Naive B cell (primary cell): ENCODE data around the gene RPS21. TPM values are rescaled to one million over a fixed set of nuclear protein-coding genes. Genes with fewer than 3 reads are reported as not detected.

Experiments
- ATAC-seq, 2 donors: fragments of 150-1000 bp; cut with Tn5 transposase; 2 replicates each; pipeline ENCODE4 v1.10.0; 2021; ENCODE audit warnings: low read depth in 2 of 2, mild to moderate bottlenecking in 2 of 2, moderate library complexity in 2 of 2
- DNase-seq: peaks from one replicate; pipeline ENCODE4 v3.0.0; 2022
- H3K27ac Mint-ChIP-seq, 6 donors: one replicate each; pipeline ENCODE4 v1.8.0; 2020 to 2022; ENCODE audit warnings: mild to moderate bottlenecking in 6 of 6, mixed read lengths in 6 of 6, moderate library complexity in 5 of 6, inconsistent platforms in 2 of 6
- H3K27me3 Mint-ChIP-seq, 3 donors: one replicate each; pipeline ENCODE4 v1.8.0; 2021 to 2022; ENCODE audit warnings: mixed read lengths in 3 of 3, mild to moderate bottlenecking in 1 of 3
- H3K36me3 Mint-ChIP-seq, 2 donors: one replicate each; pipeline ENCODE4 v1.8.0; 2020 to 2022; ENCODE audit warnings: mixed read lengths in 2 of 2, inconsistent platforms in 1 of 2, mild to moderate bottlenecking in 1 of 2
- H3K4me1 Mint-ChIP-seq, 3 donors: one replicate each; pipeline ENCODE4 v1.8.0; 2020 to 2022; ENCODE audit warnings: mixed read lengths in 3 of 3, inconsistent platforms in 1 of 3, mild to moderate bottlenecking in 1 of 3, moderate library complexity in 1 of 3
- H3K4me3 Mint-ChIP-seq, 8 donors: one replicate each; pipeline ENCODE4 v1.8.0; 2020 to 2022; ENCODE audit warnings: mild to moderate bottlenecking in 8 of 8, mixed read lengths in 8 of 8, moderate library complexity in 8 of 8, inconsistent platforms in 2 of 8
- H3K9me3 Mint-ChIP-seq, 7 donors: one replicate each; pipeline ENCODE4 v1.8.0; 2020 to 2022; ENCODE audit warnings: mixed read lengths in 7 of 7, mild to moderate bottlenecking in 5 of 7, inconsistent platforms in 2 of 7, moderate library complexity in 1 of 7
- polyA plus RNA-seq, 6 donors: library from polyadenylated mRNA; unstranded; fragments of 300-500 nt; fragmentation: Illumina TruSeq; gene quantifications; one replicate each; pipeline ENCODE4 v1.2.3, GENCODE V29; 2021; ENCODE audit warnings: low read depth in 6 of 6

Gene RPS21
- polyA plus RNA-seq, 6 donors from 2014 or later, result 1,712 to 3,127 (median 2,557) TPM

DNA sequence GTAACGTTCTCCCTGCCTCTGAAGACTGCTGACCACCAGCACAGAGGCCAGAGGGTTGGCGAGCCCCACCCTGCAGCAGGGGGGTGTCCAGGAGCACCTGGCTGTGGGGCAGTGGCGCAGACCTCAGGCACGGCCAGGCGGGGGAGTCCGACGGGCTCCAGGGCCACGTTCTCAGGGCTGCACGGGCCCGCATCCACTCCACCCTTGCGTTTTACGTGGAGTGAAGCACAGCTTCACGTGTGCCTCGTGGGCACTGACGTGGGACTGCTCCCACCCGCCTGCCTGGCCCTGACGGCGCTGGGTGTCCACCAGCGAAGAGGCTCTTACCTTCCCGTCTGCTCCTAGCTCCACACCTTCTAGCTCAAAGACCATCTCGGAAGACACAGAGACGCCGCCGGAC lies 6.9 kb downstream of the RPS21 start:
- Mint-ChIP-seq H3K4me1 (peaks cover 7 to 18% (median 15%) of the 10 kb centered on the region in 3 donors), H3K27me3 (no peaks in the 10 kb centered on the region), H3K4me3 (no peak overlapping the region), H3K9me3 (peaks cover 0 to 7% (median 0%) of the 10 kb centered on the region in 7 donors), H3K36me3 (peaks cover 0 to 8% of the 10 kb centered on the region in 2 donors), H3K27ac (no peak overlapping the region)
- no peak for ATAC-seq
- DNase-seq, result no peak

GRCh38 chr20:62394248-62395245 lies 7.6 kb downstream of the RPS21 start:
- Mint-ChIP-seq H3K9me3 (peaks cover 0 to 7% (median 0%) of the 10 kb centered on the region in 7 donors), H3K4me1 (peaks cover 7 to 17% (median 8%) of the 10 kb centered on the region in 3 donors), H3K36me3 (peaks cover 0 to 8% of the 10 kb centered on the region in 2 donors), H3K27me3 (no peaks in the 10 kb centered on the region), H3K4me3 (peak overlapping the region in 1 of 8 donors; percentile 69), H3K27ac (peak overlapping the region in 3 of 6 donors; percentile 47 to 94 (median 88))
- ATAC-seq (no peak), DNase-seq (no peak)

DNA sequence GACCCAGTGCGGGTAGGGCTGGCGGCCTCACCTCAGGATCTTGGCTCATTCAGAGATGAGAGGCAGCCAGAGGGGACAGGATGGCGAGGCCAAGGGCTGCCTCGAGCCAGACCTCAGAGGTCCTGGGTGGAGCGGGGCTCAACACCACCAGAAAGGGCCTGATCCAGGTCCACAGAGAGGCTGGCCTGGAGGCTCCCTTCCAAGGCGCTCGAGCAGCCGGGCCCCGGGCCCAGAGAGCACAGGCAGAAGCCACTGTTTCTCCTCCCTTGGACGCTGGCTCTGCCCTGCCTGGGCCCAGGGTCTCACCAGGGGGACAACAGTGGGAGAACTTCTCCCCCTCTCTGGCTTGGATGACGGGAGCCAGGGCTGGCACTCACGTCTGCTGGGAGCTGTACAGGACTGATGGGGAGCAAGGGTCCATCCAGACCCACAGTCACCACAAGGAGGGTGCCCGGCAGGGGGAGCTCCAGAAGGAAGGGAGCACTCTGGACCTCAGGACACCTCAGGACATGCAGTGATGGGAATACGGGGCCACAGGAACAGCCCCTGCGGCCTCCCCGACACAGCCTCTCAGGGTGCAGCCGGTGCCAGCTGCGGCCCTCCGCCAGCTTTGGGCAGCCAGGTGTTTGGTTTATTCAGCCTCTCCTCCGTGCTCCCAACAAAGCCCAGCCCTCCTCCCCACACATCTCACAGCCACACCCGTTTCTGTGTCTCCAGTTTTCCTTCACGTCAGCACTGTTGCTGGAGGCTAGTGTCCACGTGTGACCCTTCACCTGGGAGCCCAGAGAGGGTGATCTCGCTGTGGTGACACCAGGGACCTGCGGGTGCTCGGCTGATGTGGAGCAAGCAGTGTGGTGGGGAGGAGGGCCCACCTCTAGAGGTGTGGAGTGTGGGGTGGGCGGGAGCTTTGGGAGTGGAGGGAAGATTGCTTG lies 8.7 kb downstream of the RPS21 start:
- Mint-ChIP-seq H3K27me3 (no peaks in the 10 kb centered on the region), H3K36me3 (peaks cover 0 to 8% of the 10 kb centered on the region in 2 donors), H3K27ac (peak overlapping the region in 1 of 6 donors; percentile 53), H3K4me1 (peaks cover 2 to 9% (median 7%) of the 10 kb centered on the region in 3 donors), H3K4me3 (no peak overlapping the region), H3K9me3 (peaks cover 0 to 7% (median 0%) of the 10 kb centered on the region in 7 donors)
- no peak for DNase-seq
- no peak for ATAC-seq

DNA sequence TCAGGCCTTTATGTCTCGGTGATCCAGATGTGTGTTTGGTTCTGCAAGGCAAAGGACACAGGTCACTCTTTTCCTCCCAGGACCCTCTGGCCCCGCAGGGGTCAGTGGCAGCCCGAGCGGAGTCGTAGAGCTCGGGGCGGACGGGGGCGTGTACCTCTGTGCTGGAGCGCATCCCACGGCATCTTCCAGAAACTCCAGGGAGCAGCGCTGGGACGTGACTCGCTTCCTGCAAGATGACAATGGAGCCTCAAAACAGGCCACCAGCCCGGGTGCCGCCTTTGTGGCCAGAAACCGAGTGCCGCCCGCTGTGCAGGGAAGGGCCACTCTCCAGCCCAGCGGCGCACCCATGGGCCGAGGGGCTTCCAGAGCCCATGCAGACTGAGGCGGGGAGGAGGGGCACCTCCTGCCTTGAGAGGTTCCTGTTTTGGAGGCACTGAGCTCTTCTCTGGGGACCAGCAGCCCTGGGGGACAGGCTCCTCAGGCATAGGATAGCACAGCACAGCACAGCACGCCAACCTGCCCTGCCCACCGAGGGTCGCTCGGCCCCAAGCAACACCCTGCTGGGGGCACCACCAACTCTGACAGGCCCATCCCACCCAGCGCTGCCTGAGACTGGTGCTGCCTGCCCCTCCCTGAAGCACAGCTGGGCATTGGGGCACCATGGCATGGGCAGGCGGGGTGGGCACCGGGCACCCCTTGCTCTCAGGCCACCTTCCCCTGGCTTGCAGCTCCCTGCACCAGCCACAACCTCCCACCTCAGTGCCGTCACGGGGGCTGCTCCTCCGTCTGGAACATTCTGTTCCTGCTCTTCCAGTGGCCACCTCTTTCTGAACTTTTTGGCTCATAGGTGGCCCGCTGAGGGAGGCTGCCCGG lies 9.7 kb downstream of the RPS21 start:
- peaks cover 0 to 8% of the 10 kb centered on the region in 2 donors for H3K36me3 Mint-ChIP-seq

DNA sequence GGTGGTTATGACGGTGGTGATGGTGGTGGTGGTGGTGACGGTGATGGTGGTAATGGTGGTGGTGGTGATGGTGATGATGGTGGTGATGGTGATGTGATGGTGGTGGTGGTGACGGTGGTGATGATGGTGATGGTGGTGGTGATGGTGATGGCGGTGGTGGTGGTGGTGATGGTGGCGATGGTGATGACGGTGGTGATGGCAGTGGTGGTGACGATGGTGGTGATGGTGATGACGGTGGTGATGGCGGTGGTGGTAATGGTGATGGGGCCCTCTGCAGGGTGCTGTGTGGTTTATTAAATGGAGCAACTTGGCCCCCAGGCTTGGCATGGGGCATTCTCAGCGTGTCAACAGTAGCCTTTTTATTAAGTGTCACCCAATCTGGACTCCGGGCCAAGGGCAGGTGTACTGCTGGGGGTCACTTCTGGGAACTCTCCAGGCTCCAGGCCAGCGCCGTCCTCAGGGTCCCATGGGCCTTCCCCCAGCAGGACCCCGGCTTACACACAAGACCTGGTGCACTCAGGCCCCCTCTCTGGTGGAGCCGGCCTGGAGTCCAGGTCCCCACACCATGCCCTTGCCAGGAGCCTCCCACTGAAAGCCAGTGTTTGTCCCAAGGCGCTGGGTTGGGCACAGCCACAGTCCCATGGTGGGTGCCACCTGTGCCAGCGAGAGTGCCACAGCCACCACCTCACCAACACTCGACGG lies 11.4 kb downstream of the RPS21 start:
- H3K36me3 Mint-ChIP-seq, result peaks cover 0 to 8% of the 10 kb centered on the region in 2 donors
- no peak overlapping the region for H3K4me3 Mint-ChIP-seq
- H3K27me3 Mint-ChIP-seq, result no peaks in the 10 kb centered on the region
- H3K4me1 Mint-ChIP-seq, result peaks cover 10 to 20% (median 12%) of the 10 kb centered on the region in 3 donors
- no peak for DNase-seq
- no peak for ATAC-seq
- peak overlapping the region in 2 of 6 donors; percentile 79 to 85 for H3K27ac Mint-ChIP-seq
- H3K9me3 Mint-ChIP-seq, result peaks cover 0 to 7% (median 0%) of the 10 kb centered on the region in 7 donors

More for the DNA sequence above, 9.7 kb downstream of the RPS21 start:
- H3K27me3 Mint-ChIP-seq, result no peaks in the 10 kb centered on the region
- H3K27ac Mint-ChIP-seq, result peak overlapping the region in 1 of 6 donors; percentile 47
- no peak for DNase-seq
- H3K4me3 Mint-ChIP-seq, result no peak overlapping the region
- peaks cover 0 to 7% (median 0%) of the 10 kb centered on the region in 7 donors for H3K9me3 Mint-ChIP-seq
- H3K4me1 Mint-ChIP-seq, result peaks cover 7 to 12% (median 7%) of the 10 kb centered on the region in 3 donors
- no peak for ATAC-seq

DNA sequence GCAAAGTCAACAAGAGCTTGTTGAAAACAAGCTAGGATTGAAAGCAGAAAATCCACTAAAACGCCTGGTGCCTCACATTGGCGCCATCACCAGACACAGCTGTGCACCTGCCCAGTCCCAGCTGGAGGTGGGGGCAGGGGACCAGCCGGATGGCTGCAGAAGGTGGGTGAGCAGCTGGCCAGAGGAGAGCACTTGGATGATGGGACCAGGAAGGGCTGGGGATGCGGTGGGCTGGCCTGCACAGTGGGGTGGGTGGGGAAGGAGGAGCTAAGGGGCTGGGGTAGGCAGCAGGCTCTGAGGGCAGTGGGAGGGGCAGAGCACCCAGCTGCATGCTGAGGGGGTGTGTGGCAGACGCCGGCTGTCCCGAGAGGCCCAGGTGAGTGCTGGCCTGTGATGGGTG lies 13.1 kb downstream of the RPS21 start:
- no peak overlapping the region for H3K4me3 Mint-ChIP-seq

DNA sequence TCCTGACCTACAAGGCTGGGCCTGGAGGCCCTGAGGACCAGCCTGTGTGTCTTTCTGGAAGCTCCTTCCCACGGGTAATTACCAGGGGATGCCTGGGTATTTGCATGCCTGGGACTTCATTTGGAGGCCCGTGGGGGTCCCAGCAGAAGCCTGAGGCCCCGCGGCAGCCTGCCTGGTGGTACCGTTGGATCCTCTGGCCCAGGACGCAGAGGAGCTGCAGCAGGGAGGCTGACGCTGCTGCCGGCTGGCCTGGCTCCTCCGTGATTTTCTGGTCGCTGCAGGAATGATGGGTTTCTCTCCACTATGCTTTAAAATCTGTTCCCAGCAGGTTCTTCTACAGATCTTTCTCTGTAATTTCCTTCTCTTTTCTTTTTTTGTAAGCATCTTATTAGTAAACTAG lies 13.6 kb downstream of the RPS21 start:
- Mint-ChIP-seq H3K27me3 (no peaks in the 10 kb centered on the region), H3K27ac (no peak overlapping the region), H3K4me1 (peaks cover 14 to 32% (median 23%) of the 10 kb centered on the region in 3 donors), H3K36me3 (peaks cover 0 to 8% of the 10 kb centered on the region in 2 donors), H3K4me3 (no peak overlapping the region), H3K9me3 (peaks cover 0 to 7% (median 0%) of the 10 kb centered on the region in 7 donors)
- DNase-seq (no peak), ATAC-seq (no peak)

More for the DNA sequence above, 13.1 kb downstream of the RPS21 start:
- peaks cover 0 to 7% (median 0%) of the 10 kb centered on the region in 7 donors for H3K9me3 Mint-ChIP-seq
- no peaks in the 10 kb centered on the region for H3K27me3 Mint-ChIP-seq
- ATAC-seq, result no peak
- DNase-seq, result no peak
- H3K36me3 Mint-ChIP-seq, result peaks cover 0 to 8% of the 10 kb centered on the region in 2 donors
- H3K27ac Mint-ChIP-seq, result no peak overlapping the region
- peaks cover 10 to 27% (median 18%) of the 10 kb centered on the region in 3 donors for H3K4me1 Mint-ChIP-seq

DNA sequence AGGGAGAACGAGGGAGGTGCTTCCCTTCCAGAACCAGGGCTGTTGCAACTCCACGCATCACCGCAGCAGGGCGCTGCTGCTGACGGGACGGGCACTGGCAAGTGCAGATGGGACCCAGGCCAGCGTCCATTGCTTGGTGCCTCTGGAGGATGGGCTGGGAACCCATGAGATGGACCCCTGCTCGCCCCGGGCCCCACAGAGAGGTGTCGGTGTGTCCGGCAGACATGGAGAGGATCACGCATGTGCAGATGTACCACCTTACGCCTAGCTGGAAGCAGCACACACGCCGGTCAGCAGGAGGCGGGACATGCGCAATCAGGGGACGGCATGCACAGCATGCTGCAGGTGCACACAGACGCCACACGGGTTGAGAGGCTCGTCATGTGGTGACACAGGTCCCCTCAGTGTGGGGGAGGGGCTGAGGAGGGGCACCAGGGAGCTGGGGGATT lies 14.5 kb downstream of the RPS21 start:
- peaks cover 0 to 8% of the 10 kb centered on the region in 2 donors for H3K36me3 Mint-ChIP-seq
- no peaks in the 10 kb centered on the region for H3K27me3 Mint-ChIP-seq
- H3K9me3 Mint-ChIP-seq, result peaks cover 0 to 7% (median 0%) of the 10 kb centered on the region in 7 donors
- peak overlapping the region in 1 of 6 donors; percentile 75 for H3K27ac Mint-ChIP-seq
- no peak overlapping the region for H3K4me3 Mint-ChIP-seq
- ATAC-seq (no peak), DNase-seq (no peak)
- peaks cover 20 to 40% (median 30%) of the 10 kb centered on the region in 3 donors for H3K4me1 Mint-ChIP-seq

DNA sequence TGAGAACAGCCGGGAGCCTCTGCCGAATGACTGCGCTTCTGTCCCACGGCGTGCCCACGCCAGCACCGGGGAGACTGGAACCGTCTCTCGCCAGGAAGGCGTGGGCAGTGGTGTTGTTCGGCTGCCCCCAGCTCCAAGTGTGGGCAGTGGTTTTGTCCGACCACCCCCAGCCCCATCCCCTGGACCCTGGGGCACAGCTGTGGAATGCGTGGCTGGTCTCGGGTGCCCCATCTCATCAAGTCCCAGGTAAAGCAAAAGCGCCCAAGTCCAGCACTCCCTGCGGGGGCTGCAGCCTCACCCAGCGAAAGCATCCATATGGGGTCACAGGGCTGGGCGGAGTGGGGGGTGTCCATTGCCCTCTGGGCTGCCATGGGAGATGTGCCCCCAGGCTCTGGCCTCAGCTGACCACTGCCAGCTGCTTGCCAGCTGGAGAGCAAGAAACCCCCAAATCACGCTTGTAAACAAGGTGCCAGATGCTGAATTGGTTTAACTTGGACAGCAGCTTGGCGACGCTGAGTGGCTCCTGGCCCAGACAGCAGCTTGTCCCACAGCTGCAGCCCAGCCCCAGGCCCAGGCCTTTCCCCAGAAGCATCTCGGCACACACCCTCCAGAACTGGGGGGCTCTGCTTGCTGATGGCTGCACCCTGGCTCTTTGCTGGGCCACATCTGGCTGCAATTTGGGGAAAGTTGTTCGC lies 15.7 kb downstream of the RPS21 start:
- Mint-ChIP-seq H3K27me3 (no peaks in the 10 kb centered on the region), H3K36me3 (peaks cover 0 to 6% of the 10 kb centered on the region in 2 donors), H3K4me3 (no peak overlapping the region), H3K9me3 (peaks cover 0 to 6% (median 0%) of the 10 kb centered on the region in 7 donors), H3K27ac (peak overlapping the region in 1 of 6 donors; percentile 73), H3K4me1 (peaks cover 17 to 36% (median 30%) of the 10 kb centered on the region in 3 donors)
- DNase-seq, result no peak
- no peak for ATAC-seq

DNA sequence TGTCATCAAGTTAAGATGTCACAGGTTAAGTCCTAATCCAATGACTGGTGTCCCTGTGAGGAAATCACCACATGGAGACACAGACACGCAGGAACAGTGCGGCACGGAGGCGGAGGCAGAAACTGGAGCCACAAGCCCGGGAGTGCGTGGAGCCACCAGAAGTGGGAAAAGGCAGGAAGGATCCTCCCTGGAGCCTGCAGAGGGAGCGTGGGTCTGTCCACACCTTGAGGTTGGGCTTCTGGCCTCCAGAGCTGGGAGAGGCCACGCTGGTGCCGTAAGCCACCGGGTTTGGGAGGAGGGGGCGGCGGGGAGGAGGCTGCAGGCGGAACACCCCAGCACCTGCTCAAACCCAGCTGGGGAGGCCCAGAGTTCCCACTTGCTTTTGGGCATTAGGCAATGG lies 16.4 kb downstream of the RPS21 start:
- DNase-seq (no peak), ATAC-seq (no peak)
- H3K9me3 Mint-ChIP-seq, result no peaks in the 10 kb centered on the region
- peak overlapping the region in 5 of 8 donors; percentile 25 to 78 (median 56) for H3K4me3 Mint-ChIP-seq
- no peak overlapping the region for H3K27ac Mint-ChIP-seq
- no peaks in the 10 kb centered on the region for H3K36me3 Mint-ChIP-seq
- H3K27me3 Mint-ChIP-seq, result no peaks in the 10 kb centered on the region
- H3K4me1 Mint-ChIP-seq, result peaks cover 14 to 36% (median 29%) of the 10 kb centered on the region in 3 donors

GRCh38 chr20:62404112-62404665 lies 17.3 kb downstream of the RPS21 start:
- H3K36me3 Mint-ChIP-seq, result no peaks in the 10 kb centered on the region
- H3K4me1 Mint-ChIP-seq, result peaks cover 14 to 36% (median 29%) of the 10 kb centered on the region in 3 donors
- no peaks in the 10 kb centered on the region for H3K9me3 Mint-ChIP-seq
- no peak for DNase-seq
- peak overlapping the region in 6 of 8 donors; percentile 5 to 76 (median 28) for H3K4me3 Mint-ChIP-seq
- H3K27ac Mint-ChIP-seq, result no peak overlapping the region
- H3K27me3 Mint-ChIP-seq, result no peaks in the 10 kb centered on the region
- no peak for ATAC-seq
